ENCODE measurements around the gene SPSB4.

SPSB4 gene

DNA sequence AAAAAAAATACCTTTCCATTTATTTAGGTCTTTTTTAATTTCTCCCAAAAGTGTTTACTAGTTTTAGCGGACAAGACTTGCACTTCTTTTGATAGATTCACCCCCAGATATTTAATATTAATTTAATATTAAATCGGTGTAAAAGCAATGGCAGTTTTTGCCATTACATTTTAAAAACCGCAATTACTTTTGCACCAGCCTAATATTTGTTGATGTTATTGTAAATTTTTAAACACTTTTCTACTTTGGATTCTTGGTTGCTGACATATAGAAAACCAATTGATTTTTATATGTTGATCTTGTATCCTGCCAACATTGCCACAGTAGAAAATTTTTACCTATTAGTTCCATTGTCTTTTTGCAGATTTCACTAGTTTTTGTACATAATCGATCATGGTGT is 116.5 kb downstream of the SPSB4 start:
- H3K27me3 ChIP-seq (ENCODE audit: control insufficient read depth, insufficient read depth, low read length): no peaks in the 10 kb centered on the region
- H3K27ac ChIP-seq (ENCODE audit: low read depth, low read length): no peak overlapping the region
- no peak overlapping the region for H3K4me3 ChIP-seq (ENCODE audit: low read depth, low read length)
- H3K9ac ChIP-seq (ENCODE audit: low read depth, low read length): no peak overlapping the region
- H3K9me3 ChIP-seq (ENCODE audit: control insufficient read depth, insufficient read depth, low read length): no peaks in the 10 kb centered on the region
- no peaks in the 10 kb centered on the region for H3K36me3 ChIP-seq (ENCODE audit: control insufficient read depth, insufficient read depth, low read length)
- no peaks in the 10 kb centered on the region for H3K4me1 ChIP-seq (ENCODE audit: control insufficient read depth, insufficient read depth, low read length)

GRCh38 chr3:141170678-141171295 is 119.6 kb downstream of the SPSB4 start:
- Histone ChIP-seq H3K36me3 (ENCODE audit: control insufficient read depth, insufficient read depth, low read length) (no peaks in the 10 kb centered on the region), H3K4me3 (ENCODE audit: low read depth, low read length) (no peak overlapping the region), H3K4me1 (ENCODE audit: control insufficient read depth, insufficient read depth, low read length) (peaks cover 9% of the 10 kb centered on the region), H3K9me3 (ENCODE audit: control insufficient read depth, insufficient read depth, low read length) (no peaks in the 10 kb centered on the region), H3K9ac (ENCODE audit: low read depth, low read length) (no peak overlapping the region), H3K27me3 (ENCODE audit: control insufficient read depth, insufficient read depth, low read length) (no peaks in the 10 kb centered on the region), H3K27ac (ENCODE audit: low read depth, low read length) (no peak overlapping the region)

DNA sequence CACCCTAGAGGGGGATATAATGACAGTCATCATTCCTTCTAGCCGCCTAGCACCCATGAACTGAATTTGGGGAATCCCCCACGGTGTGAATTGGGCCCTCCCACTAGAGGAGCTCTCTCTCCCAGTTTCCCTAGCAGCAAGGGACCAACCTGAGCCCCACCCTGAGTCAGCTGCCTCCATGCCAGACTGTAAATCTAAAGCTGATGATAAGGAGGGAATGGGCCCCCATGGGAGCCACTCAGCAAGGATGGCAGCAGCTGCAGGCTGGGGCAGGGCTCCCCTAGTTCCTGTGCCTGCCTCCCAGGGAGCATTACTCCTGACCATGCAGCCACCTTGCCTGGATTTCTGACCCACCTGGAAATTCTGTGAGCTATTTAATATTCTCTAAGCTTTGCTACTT is 123.5 kb downstream of the SPSB4 start:
- Histone ChIP-seq H3K36me3 (ENCODE audit: control insufficient read depth, insufficient read depth, low read length) (no peaks in the 10 kb centered on the region), H3K27ac (ENCODE audit: low read depth, low read length) (no peak overlapping the region), H3K4me3 (ENCODE audit: low read depth, low read length) (no peak overlapping the region; the same call in 1 of the 2 replicates), H3K27me3 (ENCODE audit: control insufficient read depth, insufficient read depth, low read length) (no peaks in the 10 kb centered on the region), H3K9me3 (ENCODE audit: control insufficient read depth, insufficient read depth, low read length) (no peaks in the 10 kb centered on the region), H3K9ac (ENCODE audit: low read depth, low read length) (no peak overlapping the region), H3K4me1 (ENCODE audit: control insufficient read depth, insufficient read depth, low read length) (peaks cover 9% of the 10 kb centered on the region)

DNA sequence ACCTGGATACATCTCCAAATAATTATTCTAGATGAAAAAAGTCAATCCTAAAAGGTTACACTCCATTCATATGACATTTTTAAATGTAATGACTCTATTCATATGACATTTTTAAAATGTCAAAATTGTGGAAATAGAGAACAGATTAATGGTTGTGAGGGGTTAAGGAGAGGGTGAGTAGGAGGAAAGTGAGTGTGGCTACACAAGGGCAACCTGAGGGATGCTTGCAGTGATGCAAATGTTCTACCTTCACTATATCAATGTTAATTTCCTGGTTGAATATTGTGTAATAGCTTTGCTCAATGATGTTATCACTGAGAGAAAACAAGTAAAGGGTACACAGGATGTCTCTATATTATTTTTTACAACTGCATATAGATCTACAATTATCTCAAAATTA is 125.6 kb downstream of the SPSB4 start:
- Histone ChIP-seq H3K9ac (ENCODE audit: low read depth, low read length) (no peak overlapping the region), H3K27ac (ENCODE audit: low read depth, low read length) (no peak overlapping the region), H3K4me1 (ENCODE audit: control insufficient read depth, insufficient read depth, low read length) (peaks cover 9% of the 10 kb centered on the region), H3K27me3 (ENCODE audit: control insufficient read depth, insufficient read depth, low read length) (no peaks in the 10 kb centered on the region), H3K36me3 (ENCODE audit: control insufficient read depth, insufficient read depth, low read length) (no peaks in the 10 kb centered on the region), H3K4me3 (ENCODE audit: low read depth, low read length) (no peak overlapping the region), H3K9me3 (ENCODE audit: control insufficient read depth, insufficient read depth, low read length) (no peaks in the 10 kb centered on the region)

DNA sequence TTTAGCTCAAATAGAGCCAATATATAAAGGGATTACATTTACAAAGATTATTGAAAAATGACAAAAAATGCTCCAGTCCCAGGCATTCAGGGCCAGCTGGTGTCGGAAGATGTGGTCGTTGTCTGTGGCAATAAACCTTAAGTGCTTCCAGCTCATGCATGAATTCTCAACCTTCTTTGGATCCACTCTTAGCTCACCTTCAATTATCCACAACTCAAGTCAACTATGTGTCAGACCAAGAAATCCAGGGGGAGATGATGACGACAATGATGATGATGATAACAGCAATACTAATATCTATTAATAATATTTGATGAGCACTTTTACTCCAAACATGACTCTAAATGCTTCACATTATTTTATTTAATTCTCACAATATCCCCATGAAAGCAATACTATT is 126.9 kb downstream of the SPSB4 start:
- peaks cover 9% of the 10 kb centered on the region for H3K4me1 ChIP-seq (ENCODE audit: control insufficient read depth, insufficient read depth, low read length)
- H3K27me3 ChIP-seq (ENCODE audit: control insufficient read depth, insufficient read depth, low read length): no peaks in the 10 kb centered on the region
- H3K27ac ChIP-seq (ENCODE audit: low read depth, low read length): no peak overlapping the region
- no peaks in the 10 kb centered on the region for H3K9me3 ChIP-seq (ENCODE audit: control insufficient read depth, insufficient read depth, low read length)
- H3K36me3 ChIP-seq (ENCODE audit: control insufficient read depth, insufficient read depth, low read length): no peaks in the 10 kb centered on the region
- no peak overlapping the region for H3K9ac ChIP-seq (ENCODE audit: low read depth, low read length)
- no peak overlapping the region for H3K4me3 ChIP-seq (ENCODE audit: low read depth, low read length)

- Histone ChIP-seq H3K4me3 (ENCODE audit: low read depth, low read length) (no peak overlapping the region), H3K27me3 (ENCODE audit: control insufficient read depth, insufficient read depth, low read length) (no peaks in the 10 kb centered on the region), H3K27ac (ENCODE audit: low read depth, low read length) (no peak overlapping the region), H3K36me3 (ENCODE audit: control insufficient read depth, insufficient read depth, low read length) (no peaks in the 10 kb centered on the region), H3K4me1 (ENCODE audit: control insufficient read depth, insufficient read depth, low read length) (peaks cover 9% of the 10 kb centered on the region), H3K9ac (ENCODE audit: low read depth, low read length) (no peak overlapping the region), H3K9me3 (ENCODE audit: control insufficient read depth, insufficient read depth, low read length) (no peaks in the 10 kb centered on the region)
These were observed 127.4 kb downstream of the SPSB4 start for GRCh38 chr3:141178551-141178950.

GRCh38 chr3:141179983-141180382 is 128.8 kb downstream of the SPSB4 start:
- Histone ChIP-seq H3K36me3 (ENCODE audit: control insufficient read depth, insufficient read depth, low read length) (no peaks in the 10 kb centered on the region), H3K9me3 (ENCODE audit: control insufficient read depth, insufficient read depth, low read length) (no peaks in the 10 kb centered on the region), H3K27me3 (ENCODE audit: control insufficient read depth, insufficient read depth, low read length) (no peaks in the 10 kb centered on the region), H3K9ac (ENCODE audit: low read depth, low read length) (no peak overlapping the region), H3K4me3 (ENCODE audit: low read depth, low read length) (no peak overlapping the region), H3K27ac (ENCODE audit: low read depth, low read length) (no peak overlapping the region), H3K4me1 (ENCODE audit: control insufficient read depth, insufficient read depth, low read length) (peaks cover 3% of the 10 kb centered on the region)

- Histone ChIP-seq H3K4me3 (ENCODE audit: low read depth, low read length) (no peak overlapping the region), H3K9ac (ENCODE audit: low read depth, low read length) (no peak overlapping the region), H3K4me1 (ENCODE audit: control insufficient read depth, insufficient read depth, low read length) (no peaks in the 10 kb centered on the region), H3K9me3 (ENCODE audit: control insufficient read depth, insufficient read depth, low read length) (no peaks in the 10 kb centered on the region), H3K27ac (ENCODE audit: low read depth, low read length) (no peak overlapping the region), H3K36me3 (ENCODE audit: control insufficient read depth, insufficient read depth, low read length) (no peaks in the 10 kb centered on the region), H3K27me3 (ENCODE audit: control insufficient read depth, insufficient read depth, low read length) (no peaks in the 10 kb centered on the region)
These were observed 130.0 kb downstream of the SPSB4 start for GRCh38 chr3:141181196-141181595.

DNA sequence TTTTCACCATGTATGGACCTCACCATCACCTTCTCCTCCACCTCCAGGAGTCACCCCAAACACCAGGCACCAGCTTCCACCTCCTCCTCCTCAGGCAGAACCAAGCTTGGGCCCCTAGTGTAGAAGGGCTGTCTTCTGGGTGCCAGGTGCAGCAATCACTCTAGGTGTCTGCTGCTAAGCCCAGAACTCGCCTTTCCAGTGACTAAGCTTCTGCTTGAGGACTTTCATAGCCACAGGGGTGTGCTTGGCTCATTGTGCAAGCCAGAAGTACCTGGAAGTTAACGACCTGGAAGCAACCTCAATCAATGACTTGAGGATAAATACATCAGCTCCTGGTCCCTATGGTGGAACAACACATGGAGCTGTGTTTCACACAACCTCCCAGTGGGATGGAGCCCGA is 130.7 kb downstream of the SPSB4 start:
- no peak overlapping the region for H3K4me3 ChIP-seq (ENCODE audit: low read depth, low read length)
- H3K4me1 ChIP-seq (ENCODE audit: control insufficient read depth, insufficient read depth, low read length): no peaks in the 10 kb centered on the region
- H3K9me3 ChIP-seq (ENCODE audit: control insufficient read depth, insufficient read depth, low read length): no peaks in the 10 kb centered on the region
- no peak overlapping the region for H3K9ac ChIP-seq (ENCODE audit: low read depth, low read length)
- no peak overlapping the region for H3K27ac ChIP-seq (ENCODE audit: low read depth, low read length)
- H3K27me3 ChIP-seq (ENCODE audit: control insufficient read depth, insufficient read depth, low read length): no peaks in the 10 kb centered on the region
- no peaks in the 10 kb centered on the region for H3K36me3 ChIP-seq (ENCODE audit: control insufficient read depth, insufficient read depth, low read length)

DNA sequence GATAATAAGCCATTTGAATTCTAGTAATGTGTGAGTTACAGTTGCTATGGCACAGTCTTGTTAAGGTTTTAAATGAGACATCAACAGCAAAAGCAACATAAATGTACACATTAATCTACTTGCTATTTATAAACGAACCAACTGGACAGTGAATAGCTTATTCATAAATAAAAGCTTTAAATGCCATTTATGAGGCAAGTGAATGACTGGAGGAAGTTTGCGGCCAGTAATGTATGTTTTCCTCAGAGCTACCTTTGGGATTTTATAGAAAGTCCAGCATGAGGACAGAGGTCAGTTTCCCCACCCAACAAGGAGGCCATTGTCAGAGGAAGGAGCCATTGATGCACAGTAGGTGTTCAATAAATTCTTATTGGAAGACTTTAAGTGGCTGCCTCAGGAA is 132.5 kb downstream of the SPSB4 start:
- Histone ChIP-seq H3K4me1 (ENCODE audit: control insufficient read depth, insufficient read depth, low read length) (no peaks in the 10 kb centered on the region), H3K27ac (ENCODE audit: low read depth, low read length) (no peak overlapping the region), H3K4me3 (ENCODE audit: low read depth, low read length) (no peak overlapping the region), H3K27me3 (ENCODE audit: control insufficient read depth, insufficient read depth, low read length) (no peaks in the 10 kb centered on the region), H3K36me3 (ENCODE audit: control insufficient read depth, insufficient read depth, low read length) (no peaks in the 10 kb centered on the region), H3K9me3 (ENCODE audit: control insufficient read depth, insufficient read depth, low read length) (no peaks in the 10 kb centered on the region), H3K9ac (ENCODE audit: low read depth, low read length) (no peak overlapping the region)

DNA sequence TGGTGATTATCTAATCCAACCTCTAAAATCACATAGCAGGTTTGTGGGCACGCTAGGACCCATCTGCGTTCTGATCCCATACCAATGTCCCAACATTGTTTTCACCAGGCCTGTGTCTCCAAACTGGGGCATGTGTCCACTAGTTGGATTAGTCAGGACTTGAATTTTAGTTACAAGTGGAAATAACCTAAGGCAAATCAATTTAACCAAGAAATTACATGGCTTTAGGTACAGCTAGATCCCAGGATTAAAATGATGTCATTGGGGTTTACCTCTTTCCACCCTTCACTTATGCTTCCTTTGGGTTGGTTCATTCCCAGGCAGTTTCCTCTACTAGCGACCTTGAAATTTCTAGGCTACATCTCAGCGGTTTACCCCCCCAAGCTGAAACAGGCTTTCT is 133.3 kb downstream of the SPSB4 start:
- Histone ChIP-seq H3K9ac (ENCODE audit: low read depth, low read length) (no peak overlapping the region), H3K36me3 (ENCODE audit: control insufficient read depth, insufficient read depth, low read length) (no peaks in the 10 kb centered on the region), H3K9me3 (ENCODE audit: control insufficient read depth, insufficient read depth, low read length) (no peaks in the 10 kb centered on the region), H3K4me1 (ENCODE audit: control insufficient read depth, insufficient read depth, low read length) (no peaks in the 10 kb centered on the region), H3K4me3 (ENCODE audit: low read depth, low read length) (no peak overlapping the region), H3K27me3 (ENCODE audit: control insufficient read depth, insufficient read depth, low read length) (no peaks in the 10 kb centered on the region), H3K27ac (ENCODE audit: low read depth, low read length) (no peak overlapping the region)

All from HUES48 (cell line).